Heart left ventricle (tissue), 16 donors: ENCODE data around the gene HERC2. TPM values are rescaled to one million over a fixed set of nuclear protein-coding genes. Genes with fewer than 3 reads are reported as not detected.
"Not testable (repeated sequence)": the region's sequence is repeated elsewhere in the genome, so short reads cannot be mapped to it uniquely, and the experiment has no call there.

ENCODE experiments used
- ATAC-seq, 4 donors: fragments of 200-7000 bp; cut with Tn5 transposase; one replicate each; pipeline ENCODE4 v1.9.1; 2020 to 2022; ENCODE audit warnings: moderate library complexity in 4 of 4, mild to moderate bottlenecking in 3 of 4, moderate number of reproducible peaks in 1 of 4
- DNase-seq, 5 donors: peaks; one replicate each; pipeline ENCODE4 v3.0.0-alpha.2; 2020
- H3K27ac ChIP-seq, 12 donors: fragments of 200-600 bp; sonication (generic) in 4 of 12; one replicate each; pipeline versions ENCODE4 v1.5.0 to v1.8.0; 2016 to 2022; ENCODE audit warnings: mild to moderate bottlenecking in 2 of 12
- H3K27me3 ChIP-seq, 9 donors: fragments of 200-600 bp; sonication (generic) in 2 of 9; one replicate each; pipeline versions ENCODE4 v1.5.1 to v1.8.0; 2016 to 2022; ENCODE audit warnings: mild to moderate bottlenecking in 3 of 9
- H3K36me3 ChIP-seq, 9 donors: fragments of 200-600 bp; sonication (generic) in 2 of 9; one replicate each; pipeline versions ENCODE4 v1.5.0 to v1.8.0; 2018 to 2022; ENCODE audit warnings: mild to moderate bottlenecking in 2 of 9
- H3K4me1 ChIP-seq, 12 donors: fragments of 200-600 bp; sonication (generic) in 4 of 12; one replicate each; pipeline versions ENCODE4 v1.5.0 to v1.8.0; 2016 to 2022; ENCODE audit warnings: mild to moderate bottlenecking in 3 of 12
- H3K4me3 ChIP-seq, 12 donors: fragments of 200-600 bp; sonication (generic) in 4 of 12; one replicate each; pipeline versions ENCODE4 v1.5.0 to v1.8.0; 2017 to 2022; ENCODE audit warnings: mild to moderate bottlenecking in 9 of 12, moderate library complexity in 4 of 12
- H3K9me3 ChIP-seq, 12 donors: fragments of 200-600 bp; sonication (generic) in 4 of 12; one replicate each; pipeline versions ENCODE4 v1.5.0 to v1.8.0; 2016 to 2022; ENCODE audit warnings: mild to moderate bottlenecking in 1 of 12
- POLR2A ChIP-seq, 2 donors: fragments of 450-650 bp; IDR thresholded peaks; one replicate each; pipeline ENCODE4 v1.6.1; 2017; ENCODE audit warnings: antibody characterized with exemption in 2 of 2, mild to moderate bottlenecking in 2 of 2, moderate library complexity in 2 of 2
- WGBS, 4 donors: extraction: QIAGEN DNeasy Blood & Tissue Kit in 2 of 4; methylation state at CpG; one replicate each; pipeline versions ENCODE4 v1.1.5 to v1.1.7; 2013 to 2018; 5-methylcytosine and 5-hydroxymethylcytosine counted together
- intact Hi-C, 10 donors: fragments of 100-400 bp; cut with DNase I; formaldehyde crosslinking; loops; one replicate each; pipeline versions ENCODE4 v1.11.1 to v1.14.2; 2022
- polyA plus RNA-seq, 2 donors: library from polyadenylated mRNA; stranded (reverse); fragments of 200-250 nt; gene quantifications; one replicate each; pipeline ENCODE4 v1.2.3, GENCODE V29; 2013
- total RNA-seq, 9 donors: library from RNA; depleted of rRNA in 2 of 9; stranded (reverse); fragments of >200 nt in 2 of 9; fragmentation: NEBNext Ultra II Directional in 3 of 9; extraction: Animal tissue kit (Norgen Biotek cat#: 25700) in 3 of 9; gene quantifications; one replicate each; pipeline versions ENCODE4 v1.1.0 to v1.2.4, GENCODE V29; 2016 to 2023
- TF ChIP-seq, protein P1 (sequence below), 12 donors: fragments of 200-600 bp; sonication (generic) in 4 of 12; IDR thresholded peaks; one replicate each; pipeline versions ENCODE4 v1.5.0 to v1.8.0; 2018 to 2022; ENCODE audit warnings: antibody characterized with exemption in 12 of 12, mild to moderate bottlenecking in 5 of 12
- donor health status: ischemic (EF 13 %, LVEDD 7.1; RV severe dilation, severe dysfunction).
- donor health status: healthy with polysubstance abuse.
- donor health status: DM: no; HTN: yes; CAD: no.
- donor health status: DM: no; HTN: no; CAD: no.
- donor health status: ischemic (EF 25% LVEDD 6.9; RV normal size, moderate dysfunction).
- donor health status: ischemic (EF 25% LVEDD 5.7; RV mildly dilated, moderate dysfunction).
- donor health status: healthy.
- donor health status: DM: yes; HTN: yes; CAD: no.
- donor health status: ischemic (EF 35%, LVEDD 5.7; RV mildly dilated, moderate dysfunction).
- donor health status: nonischemic (EF 11% LVEDD 7.7; RV severe dilation, severe dysfunction).
- donor health status: DM: yes; HTN: yes; CAD: no.
- donor health status: PGD.
- donor health status: ischemic (EF 29% LVEDD 5.4; RV normal size, mild dysfunction).
- donor health status: nonischemic (EF 23%, LVEDD 6.1; RV moderate dilation, normal function).

Gene HERC2
- total and polyA plus RNA-seq, 11 donors: 25.9 to 70.5 (median 59.0) TPM

DNA sequence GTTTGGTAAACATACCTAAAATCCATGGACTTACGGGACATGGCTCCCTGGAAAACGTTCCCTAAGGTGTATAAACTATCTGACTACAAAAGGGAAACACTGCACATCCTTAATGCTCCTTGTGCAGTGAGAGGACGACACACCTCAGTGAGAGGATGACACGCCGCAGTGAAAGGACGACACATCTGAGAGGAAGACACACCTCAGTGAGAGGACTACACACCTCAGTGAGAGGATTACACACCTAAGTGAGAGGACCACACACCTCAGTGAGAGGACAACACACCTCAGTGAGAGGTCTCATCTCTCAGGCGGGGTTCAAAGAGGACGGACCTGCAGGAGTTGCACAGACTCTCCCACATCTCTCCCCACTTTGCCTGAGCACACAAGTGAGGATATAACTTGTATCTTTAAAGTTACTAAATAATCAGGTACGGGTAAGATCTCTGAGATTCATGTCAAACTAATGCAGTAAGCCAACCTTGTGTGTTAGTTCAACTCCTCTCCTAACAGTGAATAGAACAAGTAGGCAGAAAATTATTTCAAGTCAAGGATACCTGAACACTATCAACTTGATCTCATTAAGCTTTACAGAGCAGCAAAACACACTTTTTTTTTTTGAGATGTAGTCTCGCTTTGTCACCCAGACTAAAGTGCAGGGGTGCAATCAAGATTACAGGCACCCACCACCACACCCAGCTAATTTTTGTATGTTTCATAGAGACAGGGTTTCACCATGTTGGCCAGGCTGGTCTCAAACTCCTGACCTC, 32.1 kb downstream of the HERC2 start:
- intact Hi-C loops: no loop called here
- H3K36me3 ChIP-seq: peaks cover 0 to 37% (median 11%) of the 10 kb centered on the region in 9 donors
- WGBS, 4 donors: 82 to 89% (median 86%) methylated on average over 10 of the region's 10 CpGs
- no peak for TF ChIP-seq POLR2A (IDR thresholded peaks at IDR 0.05)
- peaks cover 0 to 21% (median 10%) of the 10 kb centered on the region in 12 donors for H3K4me1 ChIP-seq
- H3K9me3 ChIP-seq: peaks cover 0 to 9% (median 0%) of the 10 kb centered on the region in 12 donors
- ATAC-seq (peak in 3 of 4 donors; percentile 11 to 50 (median 41)), DNase-seq (no peak)
- H3K27ac ChIP-seq: peak overlapping the region in 2 of 12 donors; percentile 19 to 32
- H3K27me3 ChIP-seq: no peaks in the 10 kb centered on the region
- no peak overlapping the region for H3K4me3 ChIP-seq

DNA sequence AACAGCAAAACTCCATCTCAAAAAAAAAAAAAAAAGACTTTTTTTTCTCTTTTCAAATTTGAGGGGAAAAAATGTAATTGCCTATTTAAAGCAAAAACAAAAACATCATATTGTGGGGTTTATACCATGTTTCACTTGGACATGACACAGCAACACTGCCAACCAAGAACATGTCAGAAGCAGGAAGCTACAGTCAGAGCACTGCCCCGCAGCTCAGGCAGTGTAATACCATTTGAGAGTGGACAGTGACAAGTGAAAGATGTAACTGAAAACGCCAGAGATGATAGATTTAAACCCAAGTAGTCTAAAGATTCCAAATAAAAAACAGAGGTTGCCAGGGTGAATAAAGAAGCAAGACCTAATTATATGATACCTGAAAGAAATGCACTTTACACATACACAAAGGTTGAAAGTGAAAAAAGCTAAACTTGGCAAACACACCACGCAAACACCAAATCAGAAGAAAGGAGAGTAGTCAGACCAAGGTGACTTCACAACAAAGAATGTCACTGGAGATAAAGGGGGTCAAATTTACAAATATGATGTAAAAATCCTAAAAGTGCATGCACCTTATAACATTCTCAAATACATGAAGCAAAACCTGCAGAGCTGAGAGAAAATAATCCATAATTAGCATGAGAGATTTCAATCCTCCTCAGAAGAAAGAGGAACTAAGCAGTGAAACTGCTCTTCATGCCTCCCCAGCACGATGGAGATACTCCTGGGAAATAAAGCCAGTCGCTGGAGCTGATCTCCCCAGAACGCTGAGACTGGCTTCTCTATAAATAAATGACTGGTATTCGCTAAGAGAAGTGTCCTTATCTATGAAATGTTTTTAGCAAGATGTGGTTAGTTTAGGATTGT, 32.9 kb downstream of the HERC2 start:
- H3K9me3 ChIP-seq, H3K27me3 ChIP-seq, DNase-seq, H3K4me3 ChIP-seq, intact Hi-C loops: not testable (repeated sequence)
- H3K36me3 ChIP-seq: peaks cover 0 to 37% (median 11%) of the 10 kb centered on the region in 9 donors
- ATAC-seq: peak in 3 of 4 donors; percentile 51 to 60 (median 56)
- H3K27ac ChIP-seq: peak overlapping the region in 2 of 12 donors; percentile 19 to 32
- 39 to 53% (median 46%) methylated on average over 6 to 7 of the region's 7 CpGs for WGBS, 4 donors
- peaks cover 0 to 29% (median 14%) of the 10 kb centered on the region in 12 donors for H3K4me1 ChIP-seq

- 53 to 60% (median 57%) methylated on average over 8 of the region's 8 CpGs for WGBS, 4 donors
Measured at GRCh38 chr15:28286659-28287058, 35.3 kb downstream of the HERC2 start.

GRCh38 chr15:28286031-28286430, 35.9 kb downstream of the HERC2 start:
- TF ChIP-seq POLR2A (IDR thresholded peaks at IDR 0.05): no peak
- TF ChIP-seq, protein P1, sequence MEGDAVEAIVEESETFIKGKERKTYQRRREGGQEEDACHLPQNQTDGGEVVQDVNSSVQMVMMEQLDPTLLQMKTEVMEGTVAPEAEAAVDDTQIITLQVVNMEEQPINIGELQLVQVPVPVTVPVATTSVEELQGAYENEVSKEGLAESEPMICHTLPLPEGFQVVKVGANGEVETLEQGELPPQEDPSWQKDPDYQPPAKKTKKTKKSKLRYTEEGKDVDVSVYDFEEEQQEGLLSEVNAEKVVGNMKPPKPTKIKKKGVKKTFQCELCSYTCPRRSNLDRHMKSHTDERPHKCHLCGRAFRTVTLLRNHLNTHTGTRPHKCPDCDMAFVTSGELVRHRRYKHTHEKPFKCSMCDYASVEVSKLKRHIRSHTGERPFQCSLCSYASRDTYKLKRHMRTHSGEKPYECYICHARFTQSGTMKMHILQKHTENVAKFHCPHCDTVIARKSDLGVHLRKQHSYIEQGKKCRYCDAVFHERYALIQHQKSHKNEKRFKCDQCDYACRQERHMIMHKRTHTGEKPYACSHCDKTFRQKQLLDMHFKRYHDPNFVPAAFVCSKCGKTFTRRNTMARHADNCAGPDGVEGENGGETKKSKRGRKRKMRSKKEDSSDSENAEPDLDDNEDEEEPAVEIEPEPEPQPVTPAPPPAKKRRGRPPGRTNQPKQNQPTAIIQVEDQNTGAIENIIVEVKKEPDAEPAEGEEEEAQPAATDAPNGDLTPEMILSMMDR (IDR thresholded peaks at IDR 0.05): no peak
- WGBS, 4 donors: 87 to 93% (median 90%) methylated on average over 3 of the region's 3 CpGs
- ATAC-seq (no peak), DNase-seq (no peak)
- Histone ChIP-seq H3K27ac (peak overlapping the region in 4 of 12 donors; percentile 2 to 34 (median 19)), H3K36me3 (peaks cover 0 to 24% (median 7%) of the 10 kb centered on the region in 9 donors), H3K4me3 (no peak overlapping the region), H3K9me3 (peaks cover 0 to 13% (median 0%) of the 10 kb centered on the region in 12 donors), H3K4me1 (peaks cover 0 to 29% (median 14%) of the 10 kb centered on the region in 12 donors), H3K27me3 (no peaks in the 10 kb centered on the region)
- intact Hi-C loops: no loop called here

More at GRCh38 chr15:28286659-28287058, 35.3 kb downstream of the HERC2 start:
- H3K4me3 ChIP-seq, intact Hi-C loops, DNase-seq, H3K27me3 ChIP-seq: not testable (repeated sequence)
- Histone ChIP-seq H3K27ac (peak overlapping the region in 5 of 12 donors; percentile 2 to 34 (median 19)), H3K36me3 (peaks cover 0 to 24% (median 11%) of the 10 kb centered on the region in 9 donors), H3K4me1 (peaks cover 0 to 29% (median 14%) of the 10 kb centered on the region in 12 donors), H3K9me3 (peaks cover 0 to 13% (median 0%) of the 10 kb centered on the region in 12 donors)
- ATAC-seq: peak in 2 of 4 donors; percentile 20 to 37

DNA sequence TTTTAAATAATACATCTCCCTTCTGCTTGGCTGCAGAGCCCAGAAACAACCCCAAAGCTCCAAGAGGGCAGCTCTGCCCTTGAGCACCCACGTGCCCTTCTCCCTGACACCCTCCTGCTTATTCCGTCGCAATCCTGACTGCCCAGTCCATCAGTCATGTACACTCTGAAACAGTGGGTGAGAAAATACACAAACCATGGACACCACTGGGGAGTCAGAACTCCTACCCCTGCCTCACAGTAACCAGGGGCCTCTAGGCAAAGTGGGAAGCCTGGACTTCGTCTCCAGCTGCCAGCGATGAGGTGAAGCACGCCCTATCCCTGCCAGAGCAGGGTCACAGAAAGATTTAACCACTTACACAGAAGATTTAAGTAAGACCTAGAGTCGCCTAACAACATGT, 40.1 kb downstream of the HERC2 start:
- no peak for DNase-seq
- H3K27ac ChIP-seq: no peak overlapping the region
- WGBS, 4 donors: 54 to 70% (median 64%) methylated on average over 7 of the region's 7 CpGs
- no peaks in the 10 kb centered on the region for H3K27me3 ChIP-seq
- intact Hi-C loops: no loop called here
- peaks cover 0 to 5% (median 0%) of the 10 kb centered on the region in 12 donors for H3K9me3 ChIP-seq
- H3K4me1 ChIP-seq: peaks cover 0 to 28% (median 13%) of the 10 kb centered on the region in 12 donors
- H3K4me3 ChIP-seq: no peak overlapping the region
- TF ChIP-seq POLR2A (IDR thresholded peaks at IDR 0.05): no peak
- TF ChIP-seq, protein P1 (IDR thresholded peaks at IDR 0.05): no peak
- H3K36me3 ChIP-seq: peaks cover 0 to 29% (median 21%) of the 10 kb centered on the region in 9 donors
- ATAC-seq: peak in 3 of 4 donors; percentile 49 to 79 (median 53)
